ENCODE measurements around the gene FBXO17.
A peak's percentile ranks its signal among the peaks of the same experiment; 100 is the strongest.
"Not testable (repeated sequence)": the region's sequence is repeated elsewhere in the genome, so short reads cannot be mapped to it uniquely, and the experiment has no call there.

The FBXO17 gene

DNA sequence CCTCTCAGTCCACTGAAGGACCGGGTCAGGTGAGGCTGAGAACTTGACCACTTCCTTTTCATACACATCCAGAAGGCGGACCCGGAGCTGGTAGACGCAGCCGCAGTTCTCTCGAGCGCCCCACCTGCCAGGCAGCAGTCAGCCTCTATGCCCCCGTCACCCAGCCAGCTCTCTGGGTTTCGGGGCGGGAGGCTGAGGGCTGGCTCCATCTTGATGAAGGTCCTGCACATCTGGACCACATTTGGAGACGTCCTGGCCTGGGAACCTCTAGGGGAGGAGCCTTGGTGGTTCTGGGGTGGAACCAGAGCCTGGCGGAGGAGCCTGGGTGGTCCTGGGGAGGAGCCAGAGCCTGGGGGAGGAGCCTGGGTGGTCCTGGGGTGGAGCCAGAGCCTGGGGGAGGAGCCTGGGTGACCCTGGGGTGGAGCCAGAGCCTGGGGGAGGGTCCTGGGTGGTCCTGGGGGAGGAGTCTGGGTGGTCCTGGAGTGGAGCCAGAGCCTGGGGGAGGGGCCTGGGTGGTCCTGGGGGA is 30.5 kb downstream of the FBXO17 start:
- no peak for DNase-seq (ENCODE audit: low read depth, low spot score)

DNA sequence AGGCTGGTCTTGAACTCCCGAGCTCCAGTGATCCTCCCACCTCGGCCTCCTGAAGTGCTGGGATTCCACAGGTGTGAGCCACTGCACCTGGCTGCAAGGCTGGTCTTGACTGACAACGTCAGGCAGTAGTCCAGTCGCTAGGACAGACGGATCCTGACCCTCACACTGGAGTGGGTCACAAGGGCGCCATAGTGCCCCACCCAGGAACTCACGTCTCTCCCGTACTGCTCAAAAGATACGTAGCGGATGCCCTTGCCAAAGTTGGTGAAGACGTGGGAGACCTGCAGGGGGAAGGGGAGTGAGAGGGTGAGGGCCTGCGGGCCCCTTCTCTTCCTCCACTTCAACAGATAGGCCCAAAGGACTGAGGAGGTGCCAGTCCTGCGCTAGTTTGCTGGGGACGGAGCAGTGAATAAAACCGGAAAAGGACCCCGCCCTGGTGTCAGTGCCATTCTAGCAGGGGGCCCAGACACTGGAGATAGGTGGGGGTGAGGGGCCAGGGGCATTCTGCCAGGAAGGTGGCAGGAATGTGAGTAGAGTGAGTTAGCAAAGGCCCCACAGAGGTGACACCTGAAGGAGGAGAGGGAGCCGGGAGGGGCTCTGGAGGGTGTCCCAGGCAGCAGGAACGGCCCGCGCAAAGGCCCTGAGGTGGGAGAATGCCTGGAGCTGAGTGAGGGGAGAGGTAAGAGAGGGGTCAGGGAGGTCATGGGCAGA is 32.9 kb downstream of the FBXO17 start:
- no peak for DNase-seq (ENCODE audit: low read depth, low spot score)

DNA sequence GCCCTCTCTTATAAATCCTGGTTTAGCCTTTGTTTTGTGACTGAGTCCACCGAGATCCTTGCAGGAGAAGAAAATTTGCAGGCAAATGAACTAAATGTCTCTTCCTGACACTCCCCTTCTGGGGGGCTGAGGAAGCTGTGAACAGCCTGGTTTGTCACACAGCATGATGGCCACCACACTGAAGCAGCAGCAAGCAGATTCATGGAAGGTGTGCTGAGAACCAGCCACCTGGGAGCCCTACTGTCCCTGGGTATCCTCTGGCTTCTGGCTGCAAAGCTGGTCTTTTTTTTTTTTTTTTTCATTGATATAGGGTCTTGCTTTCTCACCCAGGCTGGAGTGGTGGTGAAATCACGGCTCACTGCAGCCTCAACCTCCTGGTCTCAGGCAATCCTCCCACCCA is 33.6 kb downstream of the FBXO17 start:
- no peak for DNase-seq (ENCODE audit: low read depth, low spot score)

DNA sequence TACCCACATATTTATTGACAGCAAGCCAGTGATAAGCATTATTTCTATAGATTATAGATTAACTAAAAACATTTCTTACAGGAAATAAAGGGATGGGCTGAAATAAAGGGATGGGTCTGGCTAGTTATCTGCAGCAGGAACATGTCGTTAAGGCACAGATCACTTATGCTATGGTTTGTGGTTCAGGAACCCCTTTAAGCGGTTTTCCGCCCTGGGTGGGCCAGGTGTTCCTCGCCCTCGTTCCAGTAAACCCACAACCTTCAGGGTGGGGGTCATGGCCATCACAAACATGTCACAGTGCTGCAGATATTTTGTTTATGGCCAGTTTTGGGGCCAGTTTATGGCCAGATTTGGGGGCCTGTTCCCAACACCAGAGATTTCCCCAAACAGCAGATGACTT is 34.1 kb downstream of the FBXO17 start:
- DNase-seq (ENCODE audit: low read depth, low spot score): not testable (repeated sequence)

DNA sequence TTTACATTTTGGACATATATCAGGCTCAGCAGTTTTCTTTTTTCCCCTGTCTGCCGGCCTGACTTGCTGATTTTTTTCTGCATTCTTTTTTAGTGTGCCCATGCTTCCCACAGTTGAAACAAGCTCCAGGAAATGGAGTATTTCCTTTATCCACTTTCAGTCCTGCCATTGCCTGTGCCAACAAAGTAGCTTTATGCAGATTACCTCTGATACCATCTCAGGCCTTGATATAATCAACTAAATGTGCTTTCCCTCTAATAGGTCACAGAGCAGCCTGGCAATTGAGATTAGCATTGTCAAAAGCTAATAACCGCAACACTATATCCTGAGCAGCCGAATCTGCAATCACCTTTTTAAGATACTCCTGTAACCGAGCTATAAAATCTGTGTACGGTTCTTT is 35.6 kb downstream of the FBXO17 start:
- DNase-seq (ENCODE audit: low read depth, low spot score): no peak

DNA sequence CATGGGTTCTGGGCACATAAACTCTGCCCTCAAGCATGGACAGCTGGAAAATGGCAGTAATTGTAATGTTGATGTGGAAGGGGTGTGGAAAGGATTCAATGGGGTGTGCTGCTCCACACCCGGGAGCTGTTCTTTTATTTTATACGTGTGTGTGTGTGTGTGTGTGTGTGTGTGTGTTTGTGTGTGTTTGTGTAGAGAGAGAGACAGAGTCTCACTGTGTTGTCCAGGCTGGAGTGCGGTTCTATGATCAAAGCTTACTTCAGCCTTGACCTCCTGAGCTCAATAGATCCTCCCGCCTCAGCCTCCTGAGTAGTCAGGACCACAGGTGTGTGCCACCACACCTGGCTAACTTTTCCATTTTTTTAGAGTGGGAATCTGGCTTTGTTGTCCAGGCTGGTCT is 42.0 kb downstream of the FBXO17 start:
- no peak for DNase-seq (ENCODE audit: low read depth, low spot score)

DNA sequence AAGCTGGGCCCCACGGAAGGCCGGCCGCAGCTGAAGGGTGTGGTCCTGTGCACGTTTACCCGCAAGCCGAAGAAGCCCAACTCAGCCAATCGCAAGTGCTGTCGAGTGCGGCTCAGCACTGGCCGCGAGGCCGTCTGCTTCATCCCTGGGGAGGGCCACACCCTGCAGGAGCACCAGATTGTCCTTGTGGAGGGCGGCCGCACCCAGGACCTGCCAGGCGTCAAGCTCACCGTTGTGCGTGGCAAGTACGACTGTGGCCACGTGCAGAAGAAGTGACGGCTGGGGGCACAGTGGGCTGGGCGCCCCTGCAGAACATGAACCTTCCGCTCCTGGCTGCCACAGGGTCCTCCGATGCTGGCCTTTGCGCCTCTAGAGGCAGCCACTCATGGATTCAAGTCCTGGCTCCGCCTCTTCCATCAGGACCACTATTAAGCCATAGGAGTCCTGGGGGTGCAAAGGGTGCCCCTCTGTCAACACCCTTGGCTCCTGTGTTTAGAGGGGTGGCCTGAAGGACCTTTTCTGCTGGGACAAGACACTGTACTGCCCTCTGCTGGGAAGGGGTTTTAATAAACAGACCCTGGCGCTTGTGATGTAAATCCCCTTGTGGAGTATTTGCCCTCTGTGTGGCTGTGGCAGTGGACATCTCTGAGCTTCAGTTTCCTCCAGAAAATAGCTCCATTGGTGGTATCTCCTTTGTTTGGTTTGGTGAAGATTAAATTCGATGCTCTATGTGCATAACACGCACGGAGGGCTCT is 42.9 kb downstream of the FBXO17 start:
- no peak for DNase-seq (ENCODE audit: low read depth, low spot score)

DNA sequence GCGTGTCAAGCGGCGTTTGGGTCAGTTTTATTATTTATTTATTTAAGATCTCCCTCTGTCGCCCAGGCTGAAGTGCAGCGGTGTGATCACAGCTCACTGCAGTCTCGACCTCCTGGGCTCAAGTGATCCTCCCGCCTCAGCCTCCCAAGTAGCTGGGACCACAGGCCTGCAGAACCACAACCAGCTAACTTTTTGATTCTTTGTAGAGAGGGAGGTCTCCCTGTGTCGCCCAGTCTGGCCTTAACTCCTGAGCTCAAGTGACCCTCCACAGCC is 44.1 kb downstream of the FBXO17 start:
- DNase-seq (ENCODE audit: low read depth, low spot score): no peak

DNA sequence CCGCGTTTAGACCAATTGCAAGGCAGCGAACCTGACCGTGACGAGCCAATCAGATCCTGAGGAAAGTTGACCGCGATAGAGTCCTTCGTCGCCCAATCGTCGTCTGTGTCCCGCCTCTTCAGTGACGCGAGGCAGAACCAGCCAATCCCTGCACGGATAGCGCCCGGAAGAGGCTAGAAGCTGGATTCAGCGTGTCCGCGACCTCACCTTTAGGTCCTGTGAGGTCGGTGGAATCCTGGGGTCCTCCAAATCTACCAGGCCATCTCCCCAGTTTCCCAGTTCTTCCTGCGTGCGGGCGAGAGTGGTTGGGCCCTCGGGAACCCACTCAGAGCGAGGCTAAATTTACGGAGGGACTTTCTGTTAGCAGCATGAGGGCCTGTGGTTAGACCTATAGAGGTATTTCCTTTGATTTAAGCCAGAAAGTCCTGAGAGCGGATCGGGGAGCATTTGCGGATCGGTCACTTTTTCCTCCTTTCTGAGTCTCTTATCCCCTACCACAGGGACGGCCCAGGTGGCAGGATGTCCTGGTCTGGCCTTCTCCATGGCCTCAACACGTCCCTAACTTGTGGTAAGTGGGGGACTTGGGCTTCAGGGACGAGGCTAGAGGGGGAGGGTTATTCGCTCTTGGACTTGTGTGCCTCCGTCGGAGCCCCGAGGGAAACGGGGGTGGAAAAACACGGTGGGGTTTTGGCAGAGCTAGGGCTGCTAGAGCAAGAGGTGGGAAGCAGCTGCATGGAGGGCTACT is 44.6 kb downstream of the FBXO17 start, which contains the start of gene MRPS12:
Gene MRPS12 (plus strand): TSS at position 169 of the 745 bp plus-strand sequence. CDS start 351 bp downstream, at position 520.
- DNase-seq (ENCODE audit: low read depth, low spot score): peak; percentile 99

DNA sequence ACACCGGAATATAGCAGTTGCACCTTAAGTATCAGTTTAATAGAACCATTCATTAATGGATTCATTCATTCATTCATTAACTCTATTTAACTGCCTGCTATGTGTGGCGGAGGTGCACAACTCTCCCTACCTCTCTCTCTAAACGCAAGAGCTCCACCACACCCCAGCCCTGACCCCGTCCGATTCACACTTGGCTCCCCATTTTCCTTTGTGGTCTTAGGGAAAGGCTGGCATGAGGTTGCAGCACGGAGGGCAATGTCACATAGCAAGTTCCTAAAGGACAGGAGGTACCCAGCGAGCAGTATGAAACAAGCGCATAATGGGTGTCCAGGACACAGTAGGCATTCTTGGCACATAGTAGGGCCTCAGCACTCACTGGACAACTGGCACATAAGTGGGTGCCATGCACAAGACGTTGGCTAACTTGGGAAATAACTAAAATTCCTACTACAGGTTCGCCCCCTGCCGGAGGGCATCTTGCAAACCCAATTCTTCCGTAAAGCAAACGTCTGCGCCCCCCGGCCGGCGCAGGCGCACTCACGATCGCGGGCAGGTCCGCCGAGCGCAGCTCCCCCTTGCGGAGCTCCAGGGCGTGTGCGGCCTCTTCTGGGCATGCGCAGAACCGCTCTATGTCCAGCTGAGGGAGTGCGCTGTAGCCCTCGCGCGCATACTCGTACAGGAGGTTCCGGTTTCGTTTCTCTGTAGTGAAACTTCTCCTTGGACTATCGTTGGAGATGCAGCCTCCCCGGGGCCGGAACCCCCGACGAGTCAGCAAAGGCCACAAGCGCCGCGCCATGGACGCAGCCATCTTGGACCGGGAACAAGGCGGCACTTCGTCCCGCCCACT is 45.4 kb downstream of the FBXO17 start, which contains the start of gene SARS2:
Gene SARS2 (minus strand): TSS at position 835 of the 847 bp plus-strand sequence. CDS start 27 bp downstream, at position 808.
- peak; percentile 90 for DNase-seq (ENCODE audit: low read depth, low spot score)

DNA sequence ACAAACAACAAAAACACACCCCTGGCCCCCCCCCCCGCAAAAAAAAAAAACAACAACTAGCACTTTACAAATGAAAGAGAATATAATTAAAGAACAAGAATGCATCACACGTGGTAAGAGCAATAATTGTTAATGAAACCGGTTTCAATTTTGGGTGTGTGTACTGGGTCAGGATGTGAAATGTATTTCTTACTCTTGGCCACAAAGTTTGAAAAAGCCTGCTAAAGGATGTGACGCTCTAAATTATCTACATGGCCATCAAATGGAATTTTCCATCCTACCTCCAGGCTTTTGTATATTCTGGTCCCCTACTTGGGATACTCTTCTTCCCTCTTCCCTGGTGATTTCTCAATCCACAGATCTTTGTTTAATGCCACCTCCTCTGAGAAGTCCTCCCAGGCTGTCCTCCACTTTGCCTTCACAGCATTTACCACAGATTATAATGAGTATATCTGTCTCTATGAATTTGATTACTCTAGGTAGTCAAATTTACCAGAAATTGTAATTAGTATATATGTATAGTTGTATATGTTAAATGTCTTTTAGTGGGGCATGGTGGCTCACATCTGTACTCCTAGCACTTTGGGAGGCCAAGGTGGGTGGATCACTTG is 47.0 kb downstream of the FBXO17 start:
- no peak for DNase-seq (ENCODE audit: low read depth, low spot score)

DNA sequence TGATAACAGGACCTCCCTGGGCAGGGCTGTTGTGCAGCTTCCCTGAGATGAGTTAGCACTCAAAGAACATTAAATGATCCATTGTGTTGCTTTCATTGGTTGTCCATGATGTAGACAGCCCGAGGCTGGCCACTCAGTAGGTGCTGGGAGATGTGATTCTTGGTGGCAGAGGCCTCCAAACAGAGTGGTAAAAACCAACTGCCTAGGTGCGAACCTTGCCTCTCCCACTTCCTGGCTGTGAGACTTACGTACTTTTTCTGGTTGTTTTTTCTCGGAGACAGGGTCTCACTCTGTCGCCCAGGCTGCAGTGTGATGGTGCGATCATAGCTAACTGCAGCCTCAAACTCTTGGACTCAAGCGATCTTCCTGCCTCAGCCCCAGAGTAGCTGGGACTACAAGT is 51.2 kb downstream of the FBXO17 start:
- no peak for DNase-seq (ENCODE audit: low read depth, low spot score)

DNA sequence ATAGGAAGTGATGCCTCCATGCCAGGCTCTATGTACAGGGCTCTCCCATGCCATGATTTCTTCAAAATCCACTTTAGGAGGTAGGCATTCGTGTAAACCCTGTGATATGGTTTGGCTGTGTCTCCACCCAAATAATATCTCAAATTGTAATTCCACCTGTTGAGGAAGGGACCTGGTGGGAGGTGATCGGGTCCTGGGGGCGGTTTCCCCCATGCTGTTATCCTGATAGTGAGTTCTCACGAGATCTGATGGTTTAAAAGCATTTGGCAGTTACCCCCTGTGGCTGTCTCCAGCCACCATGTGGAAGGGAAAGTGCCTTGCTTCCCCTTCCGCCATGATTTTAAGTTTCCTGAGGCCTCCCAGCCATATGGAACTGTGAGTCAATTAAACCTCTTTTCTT is 53.1 kb downstream of the FBXO17 start:
- no peak for DNase-seq (ENCODE audit: low read depth, low spot score)

DNA sequence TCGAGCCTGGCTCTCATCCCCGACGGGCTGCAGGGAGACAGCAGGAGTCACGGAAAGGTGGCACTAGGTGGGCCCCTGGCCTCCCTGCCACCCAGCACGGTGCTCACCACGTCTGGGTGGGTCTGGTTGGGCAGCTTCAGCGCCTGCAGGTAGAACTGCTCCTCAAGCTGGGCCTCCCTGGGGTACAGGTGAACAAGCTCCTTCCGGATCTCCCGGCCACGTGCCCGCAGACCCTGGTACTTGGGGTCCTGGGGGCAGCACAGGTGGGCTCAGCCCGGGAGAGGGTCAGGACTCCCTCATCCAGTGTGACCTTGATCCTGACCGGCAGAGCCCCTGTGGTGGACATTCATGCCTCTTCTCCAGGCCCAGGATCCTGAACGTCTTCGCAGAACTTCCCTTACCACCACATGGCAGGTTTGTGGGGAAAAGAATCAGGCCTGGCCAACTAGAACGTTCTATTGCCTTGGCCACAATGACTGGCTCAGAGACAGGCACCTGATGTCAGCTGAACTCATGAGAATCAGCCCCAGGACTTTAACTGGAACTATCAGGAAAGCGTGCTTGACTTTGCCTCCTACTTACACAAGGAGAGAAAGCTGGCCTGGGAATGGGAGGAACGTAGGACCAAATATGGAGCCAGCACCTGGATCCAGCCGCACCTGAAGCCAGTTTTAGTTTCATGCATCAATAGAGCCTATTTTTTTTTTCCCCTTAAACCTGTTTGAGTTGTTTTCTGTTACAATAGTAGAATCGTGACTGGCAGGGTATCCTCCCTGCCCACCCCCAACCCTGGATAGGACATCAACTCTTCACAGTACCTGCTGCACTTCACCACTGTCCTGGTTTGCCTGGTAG is 53.9 kb downstream of the FBXO17 start:
- DNase-seq (ENCODE audit: low read depth, low spot score): no peak

DNA sequence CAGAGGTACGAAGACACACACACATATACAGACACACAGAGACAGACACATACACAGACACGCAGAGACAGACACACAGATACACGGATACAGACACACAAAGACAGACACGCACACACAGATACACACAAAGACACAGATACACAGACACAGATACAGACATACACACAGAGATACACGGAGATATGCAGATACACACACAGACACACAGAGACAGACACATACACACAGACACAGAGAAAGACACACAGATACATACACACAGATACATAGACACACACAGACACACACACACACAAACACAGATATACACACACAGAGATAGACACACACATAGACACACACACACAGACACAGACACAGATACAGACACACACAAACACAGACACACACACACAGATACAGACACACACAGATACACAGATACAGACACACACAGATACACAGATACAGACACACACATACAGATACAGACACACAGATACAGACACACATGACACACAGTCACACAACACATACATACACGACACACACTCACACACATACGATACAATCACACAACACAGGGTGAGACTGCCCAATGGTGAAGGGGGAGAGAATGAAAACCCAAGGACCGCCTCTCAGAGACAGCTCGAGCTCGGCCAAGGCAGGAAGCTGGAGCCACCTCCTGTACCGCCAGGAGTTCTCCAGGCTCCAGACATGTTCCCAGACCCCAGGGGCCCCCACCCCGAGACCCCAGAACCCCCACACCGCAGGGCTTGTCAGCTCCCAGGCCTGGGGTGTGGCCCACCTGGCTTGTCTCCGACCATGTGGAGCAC is 54.7 kb downstream of the FBXO17 start:
- DNase-seq (ENCODE audit: low read depth, low spot score): no peak

DNA sequence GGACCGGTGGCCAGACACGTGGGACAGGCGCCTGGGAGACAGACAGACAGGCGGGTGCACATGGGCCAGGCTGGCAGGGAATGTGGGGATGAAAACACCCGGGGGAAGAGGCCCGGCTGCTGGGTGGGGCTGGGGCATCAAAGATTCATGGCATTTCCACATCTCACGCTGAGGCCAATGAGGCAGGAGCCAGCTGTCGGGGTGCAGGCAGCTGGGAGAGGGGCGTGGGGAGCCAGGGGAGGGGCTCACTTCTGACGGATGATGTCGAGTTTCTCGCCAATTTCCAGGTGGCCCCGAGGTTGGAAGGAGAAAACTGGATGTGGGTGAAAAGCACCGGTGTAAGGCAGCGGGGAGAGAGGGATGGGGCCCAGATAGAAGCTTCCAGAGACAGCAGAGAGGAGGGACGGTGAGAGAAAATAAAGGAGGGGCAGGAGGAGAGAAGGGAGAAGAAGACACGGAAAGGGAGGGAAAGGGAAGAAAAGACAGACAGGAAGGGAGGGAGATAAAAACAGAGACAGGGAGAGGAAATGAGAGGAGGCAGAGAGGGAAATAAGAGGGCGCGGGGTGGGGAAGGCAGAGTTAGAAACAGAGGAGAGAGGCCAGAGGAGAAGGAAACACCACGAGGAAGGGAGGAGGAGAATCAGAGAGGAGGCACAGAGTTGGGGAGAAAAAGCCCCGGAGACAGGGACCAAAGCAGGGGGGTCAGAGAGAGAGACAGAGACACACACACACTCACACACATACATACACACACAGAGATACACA is 55.5 kb downstream of the FBXO17 start:
- no peak for DNase-seq (ENCODE audit: low read depth, low spot score)

DNA sequence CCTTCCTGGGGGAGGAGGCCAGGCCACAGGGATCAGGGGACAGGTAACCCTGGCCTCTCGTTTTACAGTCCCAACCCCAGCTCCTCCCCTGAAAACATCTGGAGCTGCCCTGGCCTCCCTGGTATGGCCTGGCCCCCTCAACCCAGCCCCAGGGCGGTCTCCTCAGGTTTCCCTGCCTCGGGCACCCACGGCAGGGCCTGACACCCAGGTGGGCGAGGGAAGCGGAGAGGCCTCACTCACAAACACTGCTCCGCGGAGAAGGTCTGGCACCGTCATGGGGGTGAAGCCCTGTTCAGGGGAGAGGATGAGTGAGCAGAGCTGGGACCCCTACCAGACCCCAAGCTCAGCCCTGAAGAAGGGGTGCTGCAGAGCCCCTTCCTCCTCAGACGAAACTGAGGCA is 57.0 kb downstream of the FBXO17 start:
- no peak for DNase-seq (ENCODE audit: low read depth, low spot score)

DNA sequence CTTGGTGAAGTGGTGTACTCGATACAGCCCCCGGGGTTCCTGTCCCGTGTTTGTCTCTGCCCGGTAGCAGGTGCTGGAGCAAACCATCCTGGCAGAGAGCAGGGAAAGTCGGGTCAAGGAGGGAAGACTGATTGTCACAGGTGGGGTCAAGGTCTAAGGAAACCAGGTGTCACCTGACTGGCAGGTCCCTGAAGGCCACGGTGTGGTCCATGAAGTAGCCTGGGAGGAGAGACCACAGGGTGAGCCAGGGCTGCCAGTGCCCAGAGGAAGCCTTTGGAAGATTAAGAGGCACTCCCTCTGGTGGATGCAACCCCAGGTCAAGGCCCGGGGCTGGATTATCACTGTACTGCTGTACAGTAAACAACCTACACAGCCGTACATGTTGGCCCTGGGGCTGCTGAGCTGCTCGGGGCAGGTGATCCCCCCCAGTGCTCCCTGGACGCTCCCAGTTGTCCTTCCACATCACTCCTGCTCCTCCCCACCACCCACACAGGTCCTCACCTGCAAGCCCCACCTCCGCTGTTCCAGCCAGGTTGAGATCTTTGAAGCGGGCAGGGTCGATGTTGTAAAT is 57.5 kb downstream of the FBXO17 start:
- no peak for DNase-seq (ENCODE audit: low read depth, low spot score)
